Sigmoid colon (tissue), 7 donors: ENCODE results near the gene FBXW5. TPM values are rescaled to one million over a fixed set of nuclear protein-coding genes. Genes with fewer than 3 reads are reported as not detected.

Source experiments
- DNase-seq: peaks from one replicate; pipeline ENCODE4 v3.0.0-alpha.2; 2019
- H3K27ac ChIP-seq, 4 donors: fragments of 200-600 bp; sonication (generic); one replicate each; pipeline ENCODE4 v1.5.1; 2016 to 2019; ENCODE audit warnings: mild to moderate bottlenecking in 1 of 4
- H3K27me3 ChIP-seq, 3 donors: fragments of 200-600 bp; sonication (generic); one replicate each; pipeline ENCODE4 v1.5.1; 2019; ENCODE audit warnings: mild to moderate bottlenecking in 1 of 3
- H3K36me3 ChIP-seq, 4 donors: fragments of 200-600 bp; sonication (generic); one replicate each; pipeline ENCODE4 v1.5.1; 2016 to 2019
- H3K4me1 ChIP-seq, 4 donors: fragments of 200-600 bp; sonication (generic); one replicate each; pipeline ENCODE4 v1.5.1; 2017 to 2019
- H3K4me3 ChIP-seq, 4 donors: fragments of 200-600 bp; sonication (generic); one replicate each; pipeline ENCODE4 v1.5.1; 2017 to 2019; ENCODE audit warnings: mild to moderate bottlenecking in 2 of 4, moderate library complexity in 1 of 4
- H3K9me3 ChIP-seq, 4 donors: fragments of 200-600 bp in 3 of 4; sonication (generic) in 3 of 4; one replicate each; pipeline versions ENCODE4 v1.5.1 to v1.6.1; 2013 to 2019
- EP300 ChIP-seq, 4 donors: sonication (generic); formaldehyde crosslinking; IDR thresholded peaks; one replicate each; pipeline ENCODE4 v1.6.1; 2017; ENCODE audit warnings: antibody characterized with exemption in 4 of 4
- POLR2A ChIP-seq, 2 donors: fragments of 450-650 bp; IDR thresholded peaks; one replicate each; pipeline ENCODE4 v1.6.1; 2016; ENCODE audit warnings: antibody characterized with exemption in 2 of 2, mild to moderate bottlenecking in 2 of 2, moderate library complexity in 2 of 2
- POLR2AphosphoS5 ChIP-seq, 4 donors: sonication (generic); formaldehyde crosslinking; IDR thresholded peaks; one replicate each; pipeline ENCODE4 v1.6.1; 2017; ENCODE audit warnings: antibody characterized with exemption in 4 of 4
- WGBS, 2 donors: extraction: QIAGEN DNeasy Blood & Tissue Kit; methylation state at CpG; one replicate each; pipeline ENCODE4 v1.1.7; 2013; 5-methylcytosine and 5-hydroxymethylcytosine counted together
- intact Hi-C: fragments of 100-400 bp; cut with DNase I; formaldehyde crosslinking; loops from one replicate; pipeline ENCODE4 v1.15.1; 2023
- polyA plus RNA-seq, 3 donors: library from polyadenylated mRNA; stranded (reverse); fragments of 200-250 nt; gene quantifications; one replicate each; pipeline ENCODE4 v1.2.3, GENCODE V29; 2013
- total RNA-seq, 4 donors: library from RNA; depleted of rRNA; stranded (reverse); fragments of >200 nt; gene quantifications; one replicate each; pipeline ENCODE4 v1.1.0, GENCODE V29; 2016
- TF ChIP-seq, protein P1 (sequence below), 4 experiments: fragments of 450-650 bp in 3 of 4; fragments of 200-600 bp in 1 of 4; IDR thresholded peaks; one replicate each; pipeline ENCODE4 v1.5.1; 2016 to 2019; ENCODE audit warnings: antibody characterized with exemption in 4 of 4, mild to moderate bottlenecking in 3 of 4, moderate library complexity in 2 of 4
- donor health status: healthy with polysubstance abuse.
- donor health status: Bipolar disorder and iron deficiency.
- donor health status: healthy.

Gene FBXW5
- total and polyA plus RNA-seq, 7 donors: 147 to 202 (median 170) TPM

DNA sequence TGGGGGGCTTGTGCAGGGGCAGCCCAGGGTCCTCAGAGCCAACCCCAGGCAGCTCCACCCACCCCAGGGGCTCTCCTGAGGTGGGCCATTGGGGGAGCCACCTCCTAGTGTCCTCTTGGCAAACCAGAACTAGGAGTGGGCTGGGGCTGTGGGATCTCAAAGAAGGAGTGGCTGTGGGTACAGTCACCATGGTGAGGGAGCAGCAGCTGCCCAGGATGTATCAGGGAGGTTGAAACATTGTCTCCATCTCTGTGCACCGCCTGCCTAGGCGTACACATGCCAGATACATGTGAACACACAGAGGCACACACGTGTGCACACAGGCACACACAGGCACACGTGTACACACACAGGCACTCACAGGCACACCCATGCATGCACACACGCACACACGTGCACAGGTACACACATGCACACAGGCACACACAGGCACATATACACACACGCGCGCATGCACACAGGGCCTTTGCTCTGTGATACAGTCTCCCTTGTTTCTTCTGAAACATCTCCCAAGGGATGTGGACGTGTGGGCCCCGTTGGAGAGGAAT lies 18.2 kb upstream of the FBXW5 start:
- intact Hi-C loops: no loop called here

DNA sequence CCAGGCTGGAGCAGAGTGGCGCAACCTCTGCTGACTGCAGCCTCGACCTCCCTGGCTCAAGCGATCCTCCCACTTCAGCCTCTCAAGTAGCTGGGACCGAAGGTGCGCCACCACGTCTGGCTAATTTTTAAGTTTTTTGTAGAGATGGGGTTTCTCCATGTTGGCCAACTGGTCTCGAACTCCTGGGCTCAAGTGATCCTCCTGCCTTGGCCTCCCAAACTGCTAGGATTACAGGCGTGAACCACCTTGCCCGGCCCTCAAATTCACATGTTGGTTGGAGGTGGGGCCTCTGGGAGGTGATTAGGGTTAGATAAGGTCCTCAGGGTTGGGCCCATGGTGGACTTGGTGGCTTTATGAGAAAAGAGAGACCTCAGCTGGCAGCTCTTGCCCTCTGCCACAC lies 17.6 kb upstream of the FBXW5 start:
- Histone ChIP-seq H3K4me3 (no peak overlapping the region), H3K9me3 (no peaks in the 10 kb centered on the region), H3K27ac (no peak overlapping the region), H3K4me1 (peaks cover 0 to 5% (median 3%) of the 10 kb centered on the region in 4 donors), H3K27me3 (peaks cover 0 to 7% (median 0%) of the 10 kb centered on the region in 3 donors), H3K36me3 (no peaks in the 10 kb centered on the region)
- intact Hi-C loops: no loop called here
- DNase-seq: no peak
- TF ChIP-seq EP300 (IDR thresholded peaks at IDR 0.05): no peak
- TF ChIP-seq, protein P1, sequence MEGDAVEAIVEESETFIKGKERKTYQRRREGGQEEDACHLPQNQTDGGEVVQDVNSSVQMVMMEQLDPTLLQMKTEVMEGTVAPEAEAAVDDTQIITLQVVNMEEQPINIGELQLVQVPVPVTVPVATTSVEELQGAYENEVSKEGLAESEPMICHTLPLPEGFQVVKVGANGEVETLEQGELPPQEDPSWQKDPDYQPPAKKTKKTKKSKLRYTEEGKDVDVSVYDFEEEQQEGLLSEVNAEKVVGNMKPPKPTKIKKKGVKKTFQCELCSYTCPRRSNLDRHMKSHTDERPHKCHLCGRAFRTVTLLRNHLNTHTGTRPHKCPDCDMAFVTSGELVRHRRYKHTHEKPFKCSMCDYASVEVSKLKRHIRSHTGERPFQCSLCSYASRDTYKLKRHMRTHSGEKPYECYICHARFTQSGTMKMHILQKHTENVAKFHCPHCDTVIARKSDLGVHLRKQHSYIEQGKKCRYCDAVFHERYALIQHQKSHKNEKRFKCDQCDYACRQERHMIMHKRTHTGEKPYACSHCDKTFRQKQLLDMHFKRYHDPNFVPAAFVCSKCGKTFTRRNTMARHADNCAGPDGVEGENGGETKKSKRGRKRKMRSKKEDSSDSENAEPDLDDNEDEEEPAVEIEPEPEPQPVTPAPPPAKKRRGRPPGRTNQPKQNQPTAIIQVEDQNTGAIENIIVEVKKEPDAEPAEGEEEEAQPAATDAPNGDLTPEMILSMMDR (IDR thresholded peaks at IDR 0.05): no peak
- no peak for TF ChIP-seq POLR2AphosphoS5 (IDR thresholded peaks at IDR 0.05)
- no peak for TF ChIP-seq POLR2A (IDR thresholded peaks at IDR 0.05)
- WGBS, 2 donors: 95 to 96% methylated on average over 9 of the region's 9 CpGs

More for the DNA sequence above, 18.2 kb upstream of the FBXW5 start:
- peaks cover 0 to 5% (median 3%) of the 10 kb centered on the region in 4 donors for H3K4me1 ChIP-seq
- no peak for DNase-seq
- H3K27me3 ChIP-seq: peaks cover 0 to 7% (median 0%) of the 10 kb centered on the region in 3 donors
- TF ChIP-seq EP300 (IDR thresholded peaks at IDR 0.05): no peak
- TF ChIP-seq, protein P1 (IDR thresholded peaks at IDR 0.05): no peak
- no peak for TF ChIP-seq POLR2A (IDR thresholded peaks at IDR 0.05)
- TF ChIP-seq POLR2AphosphoS5 (IDR thresholded peaks at IDR 0.05): no peak
- no peaks in the 10 kb centered on the region for H3K36me3 ChIP-seq
- H3K4me3 ChIP-seq: no peak overlapping the region
- H3K27ac ChIP-seq: no peak overlapping the region
- 88 to 91% methylated on average over 11 of the region's 11 CpGs for WGBS, 2 donors
- no peaks in the 10 kb centered on the region for H3K9me3 ChIP-seq

DNA sequence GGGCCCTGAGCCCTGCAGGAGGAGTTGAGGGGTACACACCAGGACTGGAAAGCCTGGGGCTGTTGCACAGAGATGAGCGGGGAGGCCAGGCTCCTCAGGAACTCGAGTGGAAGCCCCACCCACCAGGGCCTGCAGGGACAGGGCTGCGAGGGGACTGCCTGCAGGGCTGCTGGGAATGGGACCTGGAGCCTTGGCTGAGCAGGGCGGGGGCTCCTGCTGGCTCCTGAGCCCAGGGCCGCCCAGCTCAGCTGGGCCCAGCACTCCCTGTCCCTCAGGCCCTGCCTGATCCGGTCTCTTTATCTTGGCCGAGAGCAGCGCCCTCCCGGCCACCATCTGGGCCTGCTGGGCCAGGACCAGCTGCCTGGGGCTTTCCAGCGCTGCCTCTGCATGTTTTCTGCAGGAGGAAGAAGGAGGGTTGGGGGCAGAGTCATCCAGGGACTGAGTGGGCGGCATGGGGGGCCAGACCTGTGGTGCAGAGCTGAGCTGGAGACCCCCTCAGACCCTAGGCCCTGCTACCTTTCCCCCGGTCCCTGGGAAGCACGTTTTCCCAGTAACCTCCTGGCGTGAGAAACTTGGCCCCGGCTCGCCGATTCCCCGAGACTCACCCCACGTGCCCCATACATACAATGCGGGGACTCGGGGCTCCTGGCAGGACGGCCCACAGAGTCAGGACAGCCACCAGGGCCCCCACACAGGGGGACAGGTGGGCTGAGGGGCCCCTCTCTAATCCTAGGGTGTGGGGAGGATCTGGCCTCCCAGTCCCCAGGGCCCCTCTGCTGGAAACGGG lies 16.9 kb upstream of the FBXW5 start:
- no peak for TF ChIP-seq POLR2A (IDR thresholded peaks at IDR 0.05)
- TF ChIP-seq POLR2AphosphoS5 (IDR thresholded peaks at IDR 0.05): no peak
- TF ChIP-seq EP300 (IDR thresholded peaks at IDR 0.05): no peak
- TF ChIP-seq, protein P1 (IDR thresholded peaks at IDR 0.05): no peak

DNA sequence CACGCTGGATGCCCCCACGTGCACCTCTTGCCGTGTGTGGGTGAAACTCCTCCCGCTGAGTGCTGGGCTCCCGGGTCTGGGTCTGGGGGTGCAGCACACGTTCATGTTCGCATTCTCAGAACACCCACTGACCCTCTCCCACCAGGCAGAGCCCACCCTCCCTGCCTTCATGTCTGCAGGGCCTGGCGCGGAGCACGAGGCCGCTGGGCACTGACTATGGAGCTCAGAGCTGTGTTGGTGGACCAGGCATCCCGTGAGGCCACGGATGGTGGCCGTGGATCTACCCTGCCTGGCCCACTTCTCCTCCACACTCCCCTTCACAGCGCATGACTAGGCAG lies 16.4 kb upstream of the FBXW5 start:
- TF ChIP-seq POLR2A (IDR thresholded peaks at IDR 0.05) (no peak), POLR2AphosphoS5 (IDR thresholded peaks at IDR 0.05) (no peak), EP300 (IDR thresholded peaks at IDR 0.05) (no peak)
- TF ChIP-seq, protein P1 (IDR thresholded peaks at IDR 0.05): no peak
- Histone ChIP-seq H3K9me3 (no peaks in the 10 kb centered on the region), H3K4me3 (no peak overlapping the region), H3K36me3 (no peaks in the 10 kb centered on the region), H3K4me1 (peaks cover 0 to under 1% (median 0%) of the 10 kb centered on the region in 4 donors), H3K27ac (no peak overlapping the region), H3K27me3 (peaks cover 0 to 4% (median 0%) of the 10 kb centered on the region in 3 donors)
- 88 to 91% methylated on average over 15 of the region's 15 CpGs for WGBS, 2 donors
- DNase-seq: no peak
- intact Hi-C loops: no loop called here

More for the DNA sequence above, 16.9 kb upstream of the FBXW5 start:
- WGBS, 2 donors: 80 to 81% methylated on average over 23 of the region's 23 CpGs
- no peak for DNase-seq
- Histone ChIP-seq H3K27me3 (peaks cover 0 to 7% (median 0%) of the 10 kb centered on the region in 3 donors), H3K4me3 (no peak overlapping the region), H3K27ac (no peak overlapping the region), H3K9me3 (no peaks in the 10 kb centered on the region), H3K36me3 (no peaks in the 10 kb centered on the region), H3K4me1 (peaks cover 0 to 5% (median 2%) of the 10 kb centered on the region in 4 donors)
- intact Hi-C loops: no loop called here
